ENCODE data around the gene RBM4B.
A peak's percentile ranks its signal among the peaks of the same experiment; 100 is the strongest.
"Not testable (repeated sequence)": the region's sequence is repeated elsewhere in the genome, so short reads cannot be mapped to it uniquely, and the experiment has no call there.

RBM4B gene

DNA sequence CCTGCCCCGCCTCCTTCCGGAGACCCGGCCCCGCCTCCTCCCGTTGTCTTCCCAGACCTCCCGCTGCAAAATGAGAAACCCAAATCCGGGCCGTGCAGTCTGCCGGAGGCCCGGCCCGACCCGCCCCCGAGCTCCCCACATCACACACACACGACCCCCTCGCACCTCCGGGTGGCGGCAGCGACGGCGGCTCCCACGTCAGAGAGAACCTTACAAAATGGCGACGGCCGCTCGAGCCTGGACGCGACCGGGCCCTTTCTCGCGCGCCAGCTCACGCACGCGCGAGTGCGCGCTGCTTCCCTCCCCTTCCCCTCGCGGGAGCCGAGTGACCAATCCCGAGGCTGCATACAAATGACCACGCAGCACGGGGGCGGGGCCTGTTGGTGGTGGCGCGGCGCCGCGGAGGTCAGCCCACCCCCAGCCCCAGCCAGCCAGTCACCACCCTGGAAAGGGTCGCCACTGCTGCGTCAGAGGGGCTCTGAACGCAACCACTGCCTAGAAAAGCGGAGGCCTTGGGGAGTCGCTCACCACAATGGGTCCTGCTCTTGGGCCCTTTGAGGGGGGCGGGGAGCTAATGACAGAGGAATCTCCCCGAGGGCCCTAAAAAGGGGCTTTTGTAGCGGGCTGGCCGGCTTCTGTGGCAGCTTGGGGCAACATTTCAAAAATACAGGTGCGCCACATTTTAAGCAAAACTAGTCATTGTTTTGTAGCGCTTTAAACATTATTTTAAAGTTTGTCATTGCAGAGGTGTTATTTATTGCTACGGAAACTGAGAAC, at the start of gene RBM4B:
Gene RBM4B, minus strand, starts transcription at position 289 of the 777 bp plus-strand sequence. CDS start 808 bp downstream, outside the sequence.
- ATAC-seq (peak; percentile 93), DNase-seq (peak; percentile 97 to 98)
- no peaks in the 10 kb centered on the region for H3K27me3 Mint-ChIP-seq
- H3K4me3 Mint-ChIP-seq, result peak within 1 kb of the TSS; percentile 83 to 89
- H3K27ac Mint-ChIP-seq, result peak within 1 kb of the TSS; percentile 96
- H3K4me1 Mint-ChIP-seq, result peaks cover 35% of the 10 kb centered on the region
- no peaks in the 10 kb centered on the region for H3K9me3 Mint-ChIP-seq

- ATAC-seq (no peak), DNase-seq (no peak)
- H3K4me3 Mint-ChIP-seq, result no peak overlapping the region
- peaks cover 58% of the 10 kb centered on the region for H3K27me3 Mint-ChIP-seq
- H3K9me3 Mint-ChIP-seq, result no peaks in the 10 kb centered on the region
- peaks cover 25% of the 10 kb centered on the region for H3K4me1 Mint-ChIP-seq
- H3K27ac Mint-ChIP-seq, result no peak overlapping the region
Observed at GRCh38 chr11:66725647-66726046, 48.0 kb upstream of the RBM4B start.

DNA sequence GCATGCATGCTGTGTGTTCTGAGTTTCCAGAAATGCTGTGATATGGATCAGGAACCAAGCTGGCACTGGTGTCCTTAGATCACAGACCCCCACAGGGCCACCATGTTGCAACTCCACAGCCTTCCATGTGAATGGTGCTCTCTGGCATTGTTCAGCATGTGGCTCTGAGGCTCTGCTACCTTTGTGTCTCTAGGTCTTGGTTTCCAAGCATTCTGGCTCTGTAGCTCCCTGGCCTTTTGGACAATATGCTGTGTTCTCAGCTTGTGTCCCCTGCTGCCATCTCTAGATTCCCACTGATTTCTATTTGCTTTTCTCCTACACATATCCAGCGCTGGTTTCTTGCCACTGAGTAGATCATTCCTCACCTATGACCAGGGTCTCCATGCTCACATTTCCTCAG, 47.4 kb upstream of the RBM4B start:
- DNase-seq (no peak), ATAC-seq (no peak)
- Mint-ChIP-seq H3K4me1 (peaks cover 30% of the 10 kb centered on the region), H3K4me3 (no peak overlapping the region), H3K9me3 (no peaks in the 10 kb centered on the region), H3K27me3 (peaks cover 63% of the 10 kb centered on the region), H3K27ac (no peak overlapping the region)

DNA sequence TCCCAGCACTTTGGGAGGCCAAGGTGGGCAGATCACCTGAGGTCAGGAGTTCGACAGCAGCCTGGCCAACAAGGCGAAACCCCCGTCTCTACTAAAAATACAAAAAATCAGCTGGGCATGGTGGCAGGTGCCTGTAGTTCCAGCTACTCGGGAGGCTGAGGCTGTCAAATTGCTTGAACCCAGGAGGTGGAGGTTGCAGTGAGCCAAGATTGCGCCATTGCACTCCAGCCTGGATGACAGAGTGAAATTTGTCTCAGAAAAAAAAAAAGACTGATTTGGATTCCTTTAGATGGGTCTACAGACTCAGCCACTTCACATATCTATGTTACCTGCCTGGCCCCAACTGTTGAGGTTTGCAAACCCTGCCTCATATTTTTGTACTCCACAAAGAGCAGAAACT, 46.5 kb upstream of the RBM4B start:
- ATAC-seq, H3K9me3 Mint-ChIP-seq, DNase-seq, H3K4me3 Mint-ChIP-seq, H3K27ac Mint-ChIP-seq: not testable (repeated sequence)
- H3K27me3 Mint-ChIP-seq, result peaks cover 69% of the 10 kb centered on the region
- H3K4me1 Mint-ChIP-seq, result peaks cover 40% of the 10 kb centered on the region

GRCh38 chr11:66723693-66724092, 46.0 kb upstream of the RBM4B start:
- peaks cover 37% of the 10 kb centered on the region for H3K4me1 Mint-ChIP-seq
- DNase-seq, result no peak
- H3K4me3 Mint-ChIP-seq, result no peak overlapping the region
- ATAC-seq, result no peak
- peaks cover 69% of the 10 kb centered on the region for H3K27me3 Mint-ChIP-seq
- H3K27ac Mint-ChIP-seq, result no peak overlapping the region
- no peaks in the 10 kb centered on the region for H3K9me3 Mint-ChIP-seq

- Mint-ChIP-seq H3K27ac (no peak overlapping the region), H3K4me3 (no peak overlapping the region), H3K27me3 (peaks cover 70% of the 10 kb centered on the region), H3K4me1 (peaks cover 32% of the 10 kb centered on the region), H3K9me3 (no peaks in the 10 kb centered on the region)
- no peak for DNase-seq
- no peak for ATAC-seq
Observed at GRCh38 chr11:66722745-66723651, 45.3 kb upstream of the RBM4B start.

GRCh38 chr11:66721939-66722338, 44.3 kb upstream of the RBM4B start:
- H3K4me1 Mint-ChIP-seq, result peaks cover 28% of the 10 kb centered on the region
- ATAC-seq (no peak), DNase-seq (no peak)
- no peak overlapping the region for H3K27ac Mint-ChIP-seq
- H3K9me3 Mint-ChIP-seq, result no peaks in the 10 kb centered on the region
- H3K27me3 Mint-ChIP-seq, result peaks cover 71% of the 10 kb centered on the region
- no peak overlapping the region for H3K4me3 Mint-ChIP-seq

- H3K9me3 Mint-ChIP-seq, result no peaks in the 10 kb centered on the region
- peaks cover 62% of the 10 kb centered on the region for H3K27me3 Mint-ChIP-seq
- H3K4me3 Mint-ChIP-seq, result no peak overlapping the region
- ATAC-seq (no peak), DNase-seq (no peak)
- H3K4me1 Mint-ChIP-seq, result peaks cover 21% of the 10 kb centered on the region
- no peak overlapping the region for H3K27ac Mint-ChIP-seq
Observed at GRCh38 chr11:66720899-66721470, 43.3 kb upstream of the RBM4B start.

DNA sequence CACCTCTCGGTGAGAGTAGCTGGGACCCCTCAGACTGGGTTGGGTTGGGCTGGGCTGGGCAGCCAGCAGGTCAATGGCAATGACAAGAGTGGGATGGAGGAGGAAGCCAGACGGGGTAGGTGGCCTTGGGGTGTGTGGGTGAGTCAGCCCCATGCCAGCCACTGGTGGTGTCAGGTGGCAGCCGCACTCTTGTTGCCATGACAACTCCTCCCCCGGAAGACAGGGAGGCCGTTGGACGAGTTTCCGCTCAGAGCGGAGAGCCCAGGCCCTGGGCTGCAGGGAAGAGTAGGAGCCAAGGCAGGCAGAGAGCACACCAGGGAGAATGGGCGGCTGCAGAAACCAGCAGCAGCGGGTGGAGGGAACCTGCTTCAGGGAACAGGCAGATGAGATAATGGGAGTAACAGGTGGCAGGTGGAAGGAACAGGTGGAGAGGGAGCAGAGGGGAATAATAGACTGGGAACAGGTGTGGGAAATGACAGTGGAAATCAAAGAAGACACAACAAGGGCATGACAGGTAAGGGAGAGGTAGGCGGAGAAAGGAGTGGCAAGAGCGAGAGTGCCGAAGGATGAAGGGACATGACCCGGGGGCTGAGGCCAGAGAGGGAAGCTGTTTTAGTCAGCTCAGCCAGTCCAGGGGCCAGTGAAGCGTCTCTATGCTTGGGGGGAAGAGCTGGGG, 42.7 kb upstream of the RBM4B start:
- peak; percentile 60 to 77 for DNase-seq
- H3K27ac Mint-ChIP-seq, result peak overlapping the region; percentile 71 to 97
- H3K4me1 Mint-ChIP-seq, result peaks cover 21% of the 10 kb centered on the region
- H3K4me3 Mint-ChIP-seq, result peak overlapping the region; percentile 63 to 81
- peak; percentile 96 for ATAC-seq
- H3K27me3 Mint-ChIP-seq, result peaks cover 55% of the 10 kb centered on the region
- H3K9me3 Mint-ChIP-seq, result no peaks in the 10 kb centered on the region

DNA sequence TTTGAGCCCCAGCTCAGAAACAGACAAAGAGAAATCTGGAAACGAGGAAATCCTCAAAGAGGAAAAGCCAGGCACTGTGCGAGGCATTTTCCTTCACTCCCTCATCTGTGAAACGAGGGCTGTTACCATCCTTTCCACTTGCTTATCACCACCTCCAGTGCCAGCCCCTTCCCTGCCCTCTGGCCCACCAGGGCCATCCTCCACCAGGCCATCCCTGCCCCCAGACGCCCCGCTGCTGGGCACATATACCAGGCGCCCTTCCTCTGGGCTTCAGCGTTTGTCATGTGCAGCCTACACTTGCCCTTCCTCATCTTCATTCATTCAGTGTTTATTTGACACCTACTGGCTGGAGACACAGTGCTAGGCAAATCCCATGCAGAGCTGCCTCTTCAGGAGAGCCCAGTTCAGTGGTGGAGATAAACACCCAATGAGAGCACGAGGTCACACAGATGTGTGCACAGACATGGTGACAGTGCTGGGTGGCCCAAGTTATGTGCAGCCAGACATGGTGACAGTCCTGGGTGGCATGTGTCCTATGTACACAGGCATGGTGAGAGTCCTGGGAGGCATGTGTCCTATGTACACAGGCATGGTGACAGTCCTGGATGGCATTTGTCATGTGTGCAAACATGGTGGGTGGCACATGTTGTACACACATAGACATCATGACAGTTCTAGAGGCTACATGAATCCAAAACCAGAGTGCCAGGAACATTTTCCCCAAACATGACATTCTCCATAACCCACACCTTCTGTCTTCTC, 41.6 kb upstream of the RBM4B start:
- Mint-ChIP-seq H3K27me3 (peaks cover 53% of the 10 kb centered on the region), H3K4me3 (no peak overlapping the region), H3K27ac (no peak overlapping the region), H3K9me3 (no peaks in the 10 kb centered on the region), H3K4me1 (peaks cover 21% of the 10 kb centered on the region)
- DNase-seq, result no peak
- ATAC-seq, result no peak

GRCh38 chr11:66718320-66718971, 40.8 kb upstream of the RBM4B start:
- Mint-ChIP-seq H3K27ac (no peak overlapping the region), H3K9me3 (no peaks in the 10 kb centered on the region), H3K4me1 (peaks cover 21% of the 10 kb centered on the region), H3K4me3 (no peak overlapping the region), H3K27me3 (peaks cover 60% of the 10 kb centered on the region)
- no peak for DNase-seq
- no peak for ATAC-seq

DNA sequence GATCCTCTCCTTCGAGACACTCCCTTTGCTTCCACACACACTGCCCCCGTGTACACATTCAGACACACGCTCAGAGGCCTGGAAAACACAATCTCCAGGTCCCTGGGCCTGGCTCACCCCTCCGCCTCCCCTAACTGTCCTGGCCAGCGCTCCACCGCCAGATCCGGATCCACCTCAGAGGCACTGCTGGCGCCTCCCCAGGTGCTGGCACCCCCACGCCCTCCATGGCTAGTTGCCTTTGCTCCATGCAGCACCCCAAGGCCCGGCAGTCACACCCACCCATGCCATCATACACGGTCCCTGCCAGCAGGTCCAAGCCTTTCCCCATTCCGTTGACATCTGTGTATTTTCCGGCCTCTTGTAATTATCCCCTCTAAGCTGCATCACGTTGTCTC, 40.2 kb upstream of the RBM4B start:
- ATAC-seq, result no peak
- no peak for DNase-seq
- Mint-ChIP-seq H3K9me3 (no peaks in the 10 kb centered on the region), H3K4me3 (no peak overlapping the region), H3K4me1 (peaks cover 21% of the 10 kb centered on the region), H3K27me3 (peaks cover 65% of the 10 kb centered on the region), H3K27ac (peak overlapping the region in 1 of 2 donors; percentile 39)

DNA sequence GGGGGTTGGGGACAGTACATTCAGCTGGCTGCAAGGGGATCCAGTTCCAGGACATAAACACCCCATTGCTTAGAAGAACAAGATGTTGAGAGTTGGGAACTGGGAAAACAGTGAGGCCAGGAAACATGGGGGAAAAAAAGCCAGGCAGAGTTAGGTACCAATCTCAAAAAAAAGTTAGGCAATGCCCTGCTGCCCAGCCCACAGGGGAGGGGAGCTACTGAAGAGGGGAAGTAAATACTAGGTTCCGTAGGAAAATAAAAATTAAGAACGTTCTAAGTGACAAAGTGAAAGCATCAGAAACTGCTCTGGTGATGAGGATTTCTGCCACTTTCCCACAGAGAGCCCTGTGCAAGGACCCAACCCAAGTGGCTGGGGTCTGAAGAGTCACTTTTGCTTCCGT, 39.3 kb upstream of the RBM4B start:
- DNase-seq, result no peak
- no peak overlapping the region for H3K4me3 Mint-ChIP-seq
- no peaks in the 10 kb centered on the region for H3K9me3 Mint-ChIP-seq
- H3K4me1 Mint-ChIP-seq, result peaks cover 21% of the 10 kb centered on the region
- peaks cover 61% of the 10 kb centered on the region for H3K27me3 Mint-ChIP-seq
- no peak overlapping the region for H3K27ac Mint-ChIP-seq
- ATAC-seq, result no peak

DNA sequence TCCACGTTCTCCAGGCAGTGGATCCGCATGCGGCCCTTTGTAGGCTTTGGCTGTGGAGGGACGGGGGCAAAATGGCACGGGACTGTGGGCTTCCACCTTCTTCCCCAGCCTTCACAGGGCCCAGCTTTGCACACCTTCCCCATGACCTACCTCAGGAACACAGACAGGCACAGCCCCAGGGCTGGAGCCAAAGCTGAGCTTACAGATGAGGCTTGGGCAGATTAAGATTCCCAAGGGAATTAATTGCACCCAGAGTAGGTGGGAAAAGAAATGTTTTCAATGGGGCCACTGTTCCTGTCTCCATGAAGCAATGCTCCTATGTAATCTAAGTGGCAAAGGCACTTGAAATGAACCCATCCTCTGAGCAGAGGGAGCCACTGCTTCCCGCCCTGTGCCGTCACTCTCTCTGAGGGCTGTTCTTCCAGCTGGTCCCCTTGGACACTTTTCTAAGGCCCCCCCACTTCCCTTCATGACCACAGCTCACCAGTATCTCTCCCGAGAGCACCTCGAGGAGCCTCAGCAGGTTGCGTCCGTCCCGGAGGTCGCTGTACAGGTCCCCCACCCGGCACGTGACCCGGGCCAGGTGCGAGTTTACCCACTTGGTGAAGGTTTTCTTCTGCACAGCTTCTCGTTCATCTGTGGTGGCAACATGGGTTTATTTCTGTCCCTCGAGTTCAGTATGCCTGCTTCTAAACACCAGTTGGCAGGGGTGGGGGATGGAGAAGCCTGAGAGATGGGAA, 37.8 kb upstream of the RBM4B start:
- Mint-ChIP-seq H3K4me3 (no peak overlapping the region), H3K27ac (no peak overlapping the region), H3K4me1 (peaks cover 14% of the 10 kb centered on the region), H3K27me3 (peaks cover 50% of the 10 kb centered on the region), H3K9me3 (no peaks in the 10 kb centered on the region)
- DNase-seq (no peak), ATAC-seq (no peak)

Data from stimulated activated naive CD8-positive, alpha-beta T cell treated with anti-CD3 and anti-CD28 coated beads, Interleukin-15, amount 100 ng/mL, for 72 hours (primary cell).